8988T (cell line): Measurements from ENCODE around the gene LHX3.

Experiments
- DNase-seq: peaks from one replicate; pipeline ENCODE4 v3.0.0; 2011

Gene LHX3

DNA sequence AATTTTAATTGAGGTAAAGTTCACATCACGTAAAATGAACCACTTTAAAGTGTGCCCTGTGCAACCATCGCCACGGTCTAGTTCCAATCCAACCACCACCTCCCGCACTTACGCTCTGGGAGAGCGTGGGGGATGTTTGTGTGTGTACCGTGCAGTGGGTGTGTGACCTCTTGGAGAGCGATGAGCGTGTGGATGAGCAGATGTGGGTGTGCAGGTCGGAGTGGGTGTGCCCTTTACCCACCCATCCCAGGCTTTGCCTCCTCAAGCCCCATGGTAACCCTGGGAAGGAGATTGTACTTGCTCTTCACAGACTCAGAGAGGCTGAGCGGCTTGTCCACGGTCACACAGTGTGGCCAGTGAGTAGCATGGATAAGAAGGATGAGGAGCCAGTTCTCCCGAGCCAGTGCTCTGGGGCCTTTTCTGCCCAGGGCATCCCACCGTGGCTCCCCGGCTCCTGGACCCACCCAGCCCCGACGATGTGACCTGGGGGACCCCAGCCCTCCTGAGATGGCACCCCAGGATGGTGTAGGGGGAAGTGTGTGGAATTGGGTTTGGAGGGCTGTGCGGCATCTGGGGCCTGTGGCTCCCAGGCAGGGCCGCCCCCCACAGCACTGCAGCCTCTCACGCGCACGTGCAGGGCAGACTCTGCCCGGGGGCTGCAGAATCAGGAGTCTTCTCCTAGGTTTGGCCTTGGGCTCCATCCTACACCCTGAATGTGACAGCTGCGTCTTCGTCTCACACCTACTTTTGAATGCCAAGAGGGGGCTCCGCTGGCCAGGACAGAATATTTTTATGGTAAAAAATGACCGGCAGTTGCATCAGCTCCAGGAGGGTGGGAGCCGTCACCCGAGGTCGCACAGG, 13.6 kb downstream of the LHX3 start:
- DNase-seq: no peak

GRCh38 chr9:136190656-136191055, 14.3 kb downstream of the LHX3 start:
- DNase-seq: no peak

- DNase-seq: no peak
Observed at GRCh38 chr9:136190237-136190601, 14.7 kb downstream of the LHX3 start.

- no peak for DNase-seq
Observed at GRCh38 chr9:136189394-136190236, 15.3 kb downstream of the LHX3 start.

GRCh38 chr9:136187683-136188586, 17.0 kb downstream of the LHX3 start:
- DNase-seq: no peak

GRCh38 chr9:136187197-136187596, 17.7 kb downstream of the LHX3 start:
- DNase-seq: no peak

DNA sequence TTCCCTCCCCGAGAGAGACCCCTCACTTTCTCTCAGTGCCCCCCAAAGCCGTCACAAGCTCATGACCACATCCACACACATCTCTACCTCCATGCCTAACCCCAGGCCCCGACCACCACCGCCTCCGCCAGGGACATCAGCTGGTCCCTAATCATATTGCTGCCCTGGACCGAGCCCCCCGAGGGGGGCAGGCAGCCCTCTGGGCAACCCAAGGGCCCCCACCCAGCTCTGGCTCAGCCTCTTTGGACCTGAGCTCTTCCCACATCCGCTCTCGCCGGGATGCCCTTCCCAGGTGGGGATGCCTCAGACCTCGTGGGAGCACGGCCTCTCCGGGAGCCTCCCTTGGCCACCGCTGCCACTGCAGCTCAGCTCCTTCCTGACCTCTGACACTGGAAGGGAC, 18.5 kb downstream of the LHX3 start:
- no peak for DNase-seq

- DNase-seq: no peak
Observed at GRCh38 chr9:136185596-136186366, 19.1 kb downstream of the LHX3 start.

DNA sequence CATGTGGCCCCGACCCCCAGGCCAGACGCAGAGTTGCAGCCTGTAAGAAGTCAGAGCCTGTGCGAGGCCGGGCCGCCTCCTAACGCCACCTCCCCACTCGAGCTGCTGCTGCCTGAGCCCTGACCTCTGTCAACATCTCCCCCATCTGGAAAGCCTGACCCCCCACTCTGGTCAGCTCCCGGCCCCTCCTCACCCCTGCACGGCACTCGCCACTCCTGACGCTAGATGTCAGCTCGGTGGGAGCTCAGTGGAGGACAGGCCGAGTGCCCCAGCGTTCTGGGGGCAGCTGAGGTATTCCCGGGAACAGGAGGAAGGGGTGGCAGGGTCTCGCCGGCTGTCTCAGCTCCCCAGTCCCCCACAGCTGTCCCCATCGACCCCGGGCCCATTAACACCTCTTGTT, 19.9 kb downstream of the LHX3 start:
- no peak for DNase-seq

DNA sequence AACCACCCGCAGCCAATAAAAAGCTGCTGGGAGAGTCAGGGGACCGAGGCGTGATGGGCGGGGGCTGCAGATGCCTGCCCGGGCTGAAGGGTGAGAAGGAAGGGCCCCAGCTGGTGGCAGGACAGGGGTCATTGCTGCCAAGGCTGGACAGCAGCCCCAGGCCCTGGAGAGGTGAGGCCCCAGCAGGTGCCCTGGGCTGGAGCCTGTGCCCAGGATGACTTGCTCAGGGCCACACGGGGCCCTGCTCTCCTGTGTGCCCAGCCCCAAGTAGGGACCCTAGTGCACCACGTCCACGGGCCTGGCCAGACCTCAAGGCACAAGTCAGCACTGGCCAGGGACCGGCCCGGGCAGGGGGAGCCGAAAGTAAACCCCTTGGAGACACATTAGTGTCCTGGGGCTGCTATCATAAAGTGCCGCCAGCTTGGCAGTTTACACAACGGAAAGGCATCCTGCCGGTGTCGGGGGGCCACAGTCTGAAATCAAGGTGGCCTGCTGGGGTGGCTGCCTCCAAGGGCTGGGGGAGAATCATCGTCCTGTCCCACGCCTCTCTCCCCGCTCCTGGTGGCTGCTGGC, 22.0 kb downstream of the LHX3 start:
- DNase-seq: peak; percentile 20

- no peak for DNase-seq
Observed at GRCh38 chr9:136182420-136182787, 22.5 kb downstream of the LHX3 start.

DNA sequence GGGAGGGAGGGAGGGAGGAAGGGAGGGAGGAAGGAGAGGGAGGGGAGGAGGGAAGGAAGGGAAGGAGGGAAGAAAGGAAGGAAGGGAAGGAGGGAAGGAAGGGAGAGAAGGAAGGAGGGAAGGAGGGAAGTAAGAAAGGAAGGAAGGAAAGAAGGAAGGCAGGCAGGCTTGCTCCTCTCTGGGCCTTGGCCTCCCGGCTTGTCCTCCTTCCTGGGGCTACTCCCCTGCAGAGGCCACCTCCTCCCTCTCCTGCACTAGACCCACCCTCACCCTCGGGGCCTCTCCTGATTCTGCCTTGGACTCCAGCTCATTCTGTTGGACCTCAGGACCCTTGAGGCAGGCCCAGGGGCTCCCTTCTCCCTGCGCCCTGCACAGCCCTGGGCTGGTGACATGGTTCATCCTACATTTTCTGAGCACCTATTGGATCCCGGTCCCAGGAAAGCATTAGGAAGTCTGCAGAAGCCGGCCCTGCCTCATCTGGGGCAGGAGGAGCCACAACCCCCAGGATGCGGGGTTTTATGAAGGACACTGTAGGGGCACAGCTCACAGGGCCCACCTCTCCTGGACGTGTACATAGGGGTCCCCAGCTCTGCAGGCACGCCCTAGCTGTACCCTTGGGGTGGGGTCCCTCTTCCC, 23.0 kb downstream of the LHX3 start:
- peak; percentile 23 for DNase-seq

DNA sequence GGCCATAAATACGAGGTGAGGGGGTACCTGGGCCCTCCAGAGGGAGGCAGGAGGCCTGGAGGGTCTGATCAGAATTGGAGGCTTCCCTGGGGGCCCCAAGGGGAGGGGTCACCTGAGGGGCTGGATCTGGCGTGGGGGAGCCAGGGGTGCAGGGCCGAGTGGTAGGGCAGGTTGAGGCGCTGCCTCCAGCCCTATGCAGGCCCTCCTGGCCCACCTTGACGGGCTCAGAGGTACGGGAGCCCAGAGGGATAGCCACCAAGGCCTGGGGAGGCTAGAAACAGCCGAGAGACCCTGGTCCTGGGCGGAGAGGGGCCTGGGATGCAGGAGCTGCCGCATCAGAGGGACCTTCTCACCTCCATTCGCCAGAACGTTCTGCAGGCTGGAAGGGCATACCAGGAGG, 24.3 kb downstream of the LHX3 start:
- DNase-seq: peak; percentile 28

GRCh38 chr9:136179761-136180160, 25.2 kb downstream of the LHX3 start:
- peak; percentile 22 for DNase-seq

DNA sequence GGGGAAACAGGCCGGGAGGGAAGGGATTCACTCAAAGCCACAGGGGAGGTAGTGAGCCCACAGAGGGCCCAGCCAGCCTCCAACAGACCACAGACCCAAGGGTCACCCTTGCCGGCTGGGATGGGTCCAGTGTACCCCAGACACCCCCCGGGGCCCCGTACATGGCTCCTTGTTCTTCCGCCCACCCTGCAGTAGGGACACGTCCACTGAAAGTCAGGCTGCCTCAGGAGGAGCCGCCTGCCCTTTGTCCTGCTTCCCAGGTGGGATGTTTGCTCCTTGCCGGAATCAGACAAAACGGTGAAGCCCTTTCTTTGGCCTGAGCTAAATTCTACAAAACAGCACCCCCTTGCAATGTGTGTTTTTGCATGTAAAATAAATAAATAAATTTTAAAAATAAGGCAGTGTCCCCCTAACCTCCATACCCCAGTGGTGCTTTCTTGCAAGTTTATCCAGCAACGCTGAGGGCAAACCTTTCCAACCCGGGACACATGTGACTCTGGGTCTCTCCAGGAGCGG, 25.8 kb downstream of the LHX3 start:
- DNase-seq: no peak

GRCh38 chr9:136178773-136179075, 26.2 kb downstream of the LHX3 start:
- DNase-seq: peak; percentile 24

GRCh38 chr9:136178061-136178772, 26.7 kb downstream of the LHX3 start:
- DNase-seq: peak; percentile 39

DNA sequence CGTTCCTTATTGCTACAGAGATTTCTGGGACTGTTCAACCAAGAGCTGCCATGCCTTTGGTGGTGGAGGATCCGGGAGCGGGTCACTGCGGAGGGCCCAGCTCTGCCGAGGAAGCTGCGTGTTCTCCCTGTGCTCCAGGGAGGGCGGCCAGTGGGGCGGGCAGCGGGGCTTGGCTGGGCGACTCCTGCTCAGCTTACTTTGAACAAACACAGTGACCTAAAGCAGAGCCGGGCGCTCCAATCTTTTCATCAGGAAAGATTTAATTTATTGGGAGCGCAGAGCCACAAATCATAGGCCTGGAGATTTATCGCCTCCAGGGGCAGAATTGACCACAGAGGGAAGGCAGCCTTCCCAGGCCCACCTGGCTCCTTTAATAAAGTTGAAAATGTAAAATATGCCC, 27.7 kb downstream of the LHX3 start:
- peak; percentile 30 for DNase-seq

- no peak for DNase-seq
Observed at GRCh38 chr9:136175616-136176197, 29.2 kb downstream of the LHX3 start.
